ENCODE measurements around the gene RAB8A.

- TF ChIP-seq CTCF (IDR thresholded peaks at IDR 0.05) (no peak), POLR2A (IDR thresholded peaks at IDR 0.05) (no peak)
These were observed 4.4 kb downstream of the RAB8A start for GRCh38 chr19:16116067-16116466.

Data from thyroid gland (tissue), 4 donors.